Keratinocyte (primary cell): ENCODE data around the gene NRARP. TPM values are rescaled to one million over a fixed set of nuclear protein-coding genes. Genes with fewer than 3 reads are reported as not detected.

ENCODE experiments used
- DNase-seq: peaks from one replicate; pipeline ENCODE4 v3.0.0-alpha.2; 2011; ENCODE audit warnings: low read depth, missing footprints, low spot score
- FAIRE-seq: peaks from 2 replicates; lab custom pipeline; 2011; peaks lifted over from hg19 to GRCh38; lab: Jason Lieb, UNC
- H2AFZ ChIP-seq: 2 replicates; pipeline ENCODE4 v1.6.0; 2012; ENCODE audit warnings: low read length, control low read depth, inconsistent platforms; ENCODE audit not compliant: control insufficient read depth
- H3K27ac ChIP-seq: 2 replicates; pipeline ENCODE4 v1.5.1; 2011; ENCODE audit warnings: low read length; ENCODE audit not compliant: control insufficient read depth, insufficient read depth
- H3K27me3 ChIP-seq: 3 replicates; pipeline ENCODE4 v1.6.0; 2011; ENCODE audit warnings: low read length; ENCODE audit not compliant: control insufficient read depth, insufficient read depth; ENCODE audit errors: extremely low read depth
- H3K36me3 ChIP-seq, 2 experiments: 2 replicates in 1 of 2; 3 replicates in 1 of 2; pipeline ENCODE4 v1.5.1; 2011; ENCODE audit warnings: low read length in 2 of 2, mild to moderate bottlenecking in 1 of 2; ENCODE audit not compliant: control insufficient read depth in 2 of 2, insufficient read depth in 2 of 2; ENCODE audit errors: extremely low read depth in 1 of 2
- H3K4me1 ChIP-seq: 3 replicates; pipeline ENCODE4 v1.5.1; 2011; ENCODE audit warnings: low read length; ENCODE audit not compliant: control insufficient read depth, insufficient read depth; ENCODE audit errors: extremely low read depth
- H3K4me2 ChIP-seq: 3 replicates; pipeline ENCODE4 v1.6.0; 2011; ENCODE audit warnings: low read depth, low read length; ENCODE audit not compliant: control insufficient read depth, insufficient read depth; ENCODE audit errors: extremely low read depth
- H3K4me3 ChIP-seq, 3 experiments: fragments of 200-600 bp in 1 of 3; sonication (generic) in 1 of 3; 2 replicates in 2 of 3; 3 replicates in 1 of 3; pipeline ENCODE4 v1.5.1; 2011 to 2016; ENCODE audit warnings: low read length in 3 of 3, mild to moderate bottlenecking in 3 of 3, control low read depth in 2 of 3, inconsistent platforms in 1 of 3, low read depth in 1 of 3, mixed read lengths in 1 of 3, mixed run types in 1 of 3, moderate library complexity in 1 of 3; ENCODE audit not compliant: control insufficient read depth in 2 of 3, insufficient read depth in 2 of 3; ENCODE audit errors: extremely low read depth in 1 of 3
- H3K79me2 ChIP-seq: 2 replicates; pipeline ENCODE4 v1.6.0; 2012; ENCODE audit warnings: low read length; ENCODE audit not compliant: control insufficient read depth, insufficient read depth
- H3K9ac ChIP-seq: 3 replicates; pipeline ENCODE4 v1.6.0; 2011; ENCODE audit warnings: low read length; ENCODE audit not compliant: control insufficient read depth, insufficient read depth; ENCODE audit errors: extremely low read depth
- H3K9me1 ChIP-seq: 3 replicates; pipeline ENCODE4 v1.6.0; 2011; ENCODE audit warnings: low read length; ENCODE audit not compliant: control insufficient read depth, insufficient read depth; ENCODE audit errors: extremely low read depth
- H3K9me3 ChIP-seq: 2 replicates; pipeline ENCODE4 v1.5.1; 2012; ENCODE audit warnings: low read depth, low read length; ENCODE audit not compliant: control insufficient read depth
- H4K20me1 ChIP-seq: 3 replicates; pipeline ENCODE4 v1.6.0; 2011; ENCODE audit warnings: low read length; ENCODE audit not compliant: control insufficient read depth, insufficient read depth; ENCODE audit errors: extremely low read depth
- EZH2 ChIP-seq: IDR thresholded peaks from one replicate; pipeline ENCODE4 v1.6.1; 2012; ENCODE audit warnings: inconsistent platforms, mild to moderate bottlenecking, low read length, moderate library complexity
- dilution Hi-C: fragments of 300-500 bp; cut with MboI; formaldehyde crosslinking; loops from one replicate; pipeline ENCODE4 v1.7.0; 2020; ENCODE audit warnings: low sequenced_read_pairs; ENCODE audit not compliant: extremely low pct_ligation_motif_present
- polyA plus RNA-seq, 5 experiments: library from polyadenylated mRNA; depleted of rRNA in 3 of 5; stranded (reverse) in 3 of 5; stranded (forward) in 1 of 5; unstranded in 1 of 5; fragments of >200 nt; gene quantifications; 1 replicate in 1 of 5; 2 replicates in 3 of 5; 3 replicates in 1 of 5; pipeline versions ENCODE4 v1.2.1 to v1.2.3, GENCODE V29; 2011 to 2012; ENCODE audit warnings: missing spikeins in 2 of 5, low read depth in 1 of 5, low replicate concordance in 1 of 5
- TF ChIP-seq, protein P1 (sequence below), 3 experiments: IDR thresholded peaks in 1 of 3; conservative IDR thresholded peaks in 1 of 3; optimal IDR thresholded peaks in 1 of 3; 2 replicates in 2 of 3; 3 replicates in 1 of 3; pipeline versions ENCODE3 to v1.5.1; 2011; ENCODE audit warnings: low read length in 3 of 3, mild to moderate bottlenecking in 3 of 3, moderate library complexity in 2 of 3, control low read depth in 1 of 3, inconsistent platforms in 1 of 3; ENCODE audit not compliant: insufficient read depth in 2 of 3; ENCODE audit errors: extremely low read depth in 1 of 3

Gene NRARP
- polyA plus RNA-seq, 1 donor (not counting 4 experiments of a cell fraction or from before 2014, with no cell fraction given) = 2.4 TPM

DNA sequence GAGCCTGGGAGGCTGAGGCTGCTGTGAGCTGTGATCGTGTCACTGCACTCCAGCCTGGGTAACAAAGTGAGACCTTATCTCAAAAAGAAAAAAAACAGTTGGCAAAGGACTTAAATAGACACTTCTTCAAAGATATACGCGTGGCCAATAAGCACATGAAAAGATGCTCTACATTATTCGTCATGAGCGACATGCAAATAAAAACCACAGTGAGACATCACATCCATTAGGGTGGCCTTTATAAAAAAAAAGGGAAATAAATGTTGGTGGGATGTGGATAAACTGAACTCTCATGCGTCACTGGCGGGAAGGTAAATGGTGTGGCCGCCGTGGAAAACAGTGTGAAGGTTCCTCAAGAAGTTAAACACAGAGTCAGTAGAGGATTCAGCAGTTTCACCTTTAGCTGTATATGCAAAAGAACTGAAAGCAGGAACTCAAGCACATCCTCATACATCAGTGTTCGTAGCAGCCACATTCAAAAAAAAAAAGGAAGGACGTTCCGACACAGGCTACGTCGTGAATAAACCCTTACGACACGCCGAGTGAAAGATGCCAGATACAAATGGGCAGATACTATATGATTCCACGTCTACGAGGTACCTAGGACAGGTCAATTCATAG lies 24.5 kb upstream of the NRARP start:
- no peak overlapping the region for H3K4me3 ChIP-seq
- H3K9me1 ChIP-seq = no peaks in the 10 kb centered on the region
- H3K79me2 ChIP-seq = no peaks in the 10 kb centered on the region
- no peaks in the 10 kb centered on the region for H3K36me3 ChIP-seq
- H2AFZ ChIP-seq = no peak overlapping the region
- H3K4me1 ChIP-seq = no peaks in the 10 kb centered on the region
- TF ChIP-seq, protein P1, sequence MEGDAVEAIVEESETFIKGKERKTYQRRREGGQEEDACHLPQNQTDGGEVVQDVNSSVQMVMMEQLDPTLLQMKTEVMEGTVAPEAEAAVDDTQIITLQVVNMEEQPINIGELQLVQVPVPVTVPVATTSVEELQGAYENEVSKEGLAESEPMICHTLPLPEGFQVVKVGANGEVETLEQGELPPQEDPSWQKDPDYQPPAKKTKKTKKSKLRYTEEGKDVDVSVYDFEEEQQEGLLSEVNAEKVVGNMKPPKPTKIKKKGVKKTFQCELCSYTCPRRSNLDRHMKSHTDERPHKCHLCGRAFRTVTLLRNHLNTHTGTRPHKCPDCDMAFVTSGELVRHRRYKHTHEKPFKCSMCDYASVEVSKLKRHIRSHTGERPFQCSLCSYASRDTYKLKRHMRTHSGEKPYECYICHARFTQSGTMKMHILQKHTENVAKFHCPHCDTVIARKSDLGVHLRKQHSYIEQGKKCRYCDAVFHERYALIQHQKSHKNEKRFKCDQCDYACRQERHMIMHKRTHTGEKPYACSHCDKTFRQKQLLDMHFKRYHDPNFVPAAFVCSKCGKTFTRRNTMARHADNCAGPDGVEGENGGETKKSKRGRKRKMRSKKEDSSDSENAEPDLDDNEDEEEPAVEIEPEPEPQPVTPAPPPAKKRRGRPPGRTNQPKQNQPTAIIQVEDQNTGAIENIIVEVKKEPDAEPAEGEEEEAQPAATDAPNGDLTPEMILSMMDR (optimal IDR thresholded peaks at IDR 0.05 in 1 of 3, IDR thresholded peaks at IDR 0.05 in 1 of 3, conservative IDR thresholded peaks at IDR 0.05 in 1 of 3; ENCODE audit: extremely low read depth in 1 of 3, insufficient read depth in 2 of 3, low read length in 3 of 3) = no peak
- no peak for TF ChIP-seq EZH2
- DNase-seq (no peak), FAIRE-seq (no peak)
- H3K27ac ChIP-seq = no peak overlapping the region
- H3K4me2 ChIP-seq = no peak overlapping the region
- H4K20me1 ChIP-seq = no peaks in the 10 kb centered on the region
- H3K27me3 ChIP-seq = no peaks in the 10 kb centered on the region
- H3K9ac ChIP-seq = no peak overlapping the region
- H3K9me3 ChIP-seq = no peaks in the 10 kb centered on the region
- dilution Hi-C loops = no loop called here

DNA sequence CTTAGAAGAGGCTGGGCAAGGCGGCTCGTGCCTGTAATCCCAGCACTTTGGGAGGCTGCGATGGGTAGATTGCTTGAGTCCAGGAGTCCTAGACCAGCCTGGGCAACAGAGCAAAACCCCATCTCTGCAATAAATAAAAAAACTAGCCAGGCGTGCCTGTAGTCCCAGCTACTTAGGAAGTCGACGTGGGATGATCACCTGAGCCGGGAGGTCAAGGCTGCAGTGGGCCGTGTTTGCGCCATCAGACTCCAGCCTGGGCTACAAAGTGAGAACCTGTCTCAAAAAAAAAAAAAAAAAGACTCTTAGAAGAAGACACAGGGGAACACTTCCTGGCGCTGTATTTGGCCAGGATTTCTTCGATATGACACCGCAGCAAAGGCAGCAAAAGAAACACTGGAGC lies 23.7 kb upstream of the NRARP start:
- Histone ChIP-seq H4K20me1 (no peaks in the 10 kb centered on the region), H3K79me2 (no peaks in the 10 kb centered on the region), H2AFZ (no peak overlapping the region), H3K36me3 (no peaks in the 10 kb centered on the region), H3K9me1 (no peaks in the 10 kb centered on the region), H3K9me3 (no peaks in the 10 kb centered on the region), H3K4me3 (no peak overlapping the region), H3K4me1 (no peaks in the 10 kb centered on the region), H3K4me2 (no peak overlapping the region), H3K27ac (no peak overlapping the region), H3K27me3 (no peaks in the 10 kb centered on the region), H3K9ac (no peak overlapping the region)
- DNase-seq (no peak), FAIRE-seq (no peak)
- dilution Hi-C loops = no loop called here
- TF ChIP-seq, protein P1 (optimal IDR thresholded peaks at IDR 0.05 in 1 of 3, IDR thresholded peaks at IDR 0.05 in 1 of 3, conservative IDR thresholded peaks at IDR 0.05 in 1 of 3; ENCODE audit: extremely low read depth in 1 of 3, insufficient read depth in 2 of 3, low read length in 3 of 3) = no peak
- no peak for TF ChIP-seq EZH2
